HepG2 (cell line): Measurements from ENCODE around the gene GIMAP1. TPM values are rescaled to one million over a fixed set of nuclear protein-coding genes. Genes with fewer than 3 reads are reported as not detected.

ENCODE experiments used
- AHR ChIP-seq: IDR thresholded peaks from 2 replicates; pipeline ENCODE4 v1.6.1; 2018; ENCODE audit warnings: missing genetic modification reagents, missing compliant biosample characterization
- BHLHE40 ChIP-seq: IDR thresholded peaks from 2 replicates; pipeline ENCODE4 v1.6.1; 2011; ENCODE audit warnings: low read length, improper control_type of control experiment
- CREM ChIP-seq, 2 experiments: sonication (generic) in 1 of 2; formaldehyde crosslinking in 1 of 2; IDR thresholded peaks; 2 replicates each; pipeline versions ENCODE4 v1.4.0 to v1.6.1; 2016 to 2020; ENCODE audit warnings: antibody characterized with exemption in 1 of 2, mild to moderate bottlenecking in 1 of 2, missing genetic modification reagents in 1 of 2
- GATAD1 ChIP-seq: IDR thresholded peaks from 2 replicates; pipeline ENCODE4 v1.6.1; 2016; ENCODE audit warnings: missing genetic modification reagents, missing compliant biosample characterization
- GATAD2A ChIP-seq: IDR thresholded peaks from 2 replicates; pipeline ENCODE4 v1.6.1; 2016
- IRF2 ChIP-seq: IDR thresholded peaks from 2 replicates; pipeline ENCODE4 v1.6.1; 2018; ENCODE audit warnings: missing genetic modification reagents, missing compliant biosample characterization
- JUNB ChIP-seq: sonication (generic); formaldehyde crosslinking; IDR thresholded peaks from 2 replicates; pipeline ENCODE4 v1.8.0; 2022; ENCODE audit warnings: missing genetic modification reagents, mild to moderate bottlenecking, borderline replicate concordance
- KAT8 ChIP-seq: IDR thresholded peaks from 2 replicates; pipeline ENCODE4 v1.6.1; 2016; ENCODE audit warnings: missing genetic modification reagents, missing compliant biosample characterization
- MEIS1 ChIP-seq: sonication (generic); formaldehyde crosslinking; IDR thresholded peaks from 2 replicates; pipeline ENCODE4 v1.9.0; 2021; ENCODE audit warnings: mild to moderate bottlenecking, missing genetic modification reagents, moderate library complexity, borderline replicate concordance
- NR2F1 ChIP-seq, 2 experiments: fragments of 450-650 bp in 1 of 2; formaldehyde crosslinking in 1 of 2; IDR thresholded peaks; 2 replicates each; pipeline versions ENCODE4 v1.5.0 to v1.6.1; 2016 to 2020; ENCODE audit warnings: mild to moderate bottlenecking in 1 of 2, missing compliant biosample characterization in 1 of 2, missing genetic modification reagents in 1 of 2, moderate library complexity in 1 of 2
- RBFOX2 ChIP-seq: fragments of 200-400 bp; formaldehyde crosslinking; IDR thresholded peaks from 2 replicates; pipeline ENCODE4 v1.6.1; 2017; ENCODE audit warnings: low read depth, mild to moderate bottlenecking, low read length
- SAP130 ChIP-seq: IDR thresholded peaks from 2 replicates; pipeline ENCODE4 v1.6.1; 2016; ENCODE audit warnings: low read depth
- SOX13 ChIP-seq, 3 experiments: fragments of 450-650 bp in 1 of 3; sonication (generic) in 1 of 3; formaldehyde crosslinking in 1 of 3; IDR thresholded peaks in 2 of 3; conservative IDR thresholded peaks in 1 of 3; 2 replicates each; pipeline versions ENCODE4 v1.5.0 to v1.6.1; 2016 to 2020; ENCODE audit warnings: antibody characterized with exemption in 1 of 3, mild to moderate bottlenecking in 1 of 3, missing compliant biosample characterization in 1 of 3, missing genetic modification reagents in 1 of 3, moderate library complexity in 1 of 3
- TARDBP ChIP-seq: sonication (generic); formaldehyde crosslinking; IDR thresholded peaks from 2 replicates; pipeline ENCODE4 v1.8.0; 2022; ENCODE audit warnings: mild to moderate bottlenecking, missing genetic modification reagents
- TBX2 ChIP-seq: sonication (generic); formaldehyde crosslinking; IDR thresholded peaks from 2 replicates; pipeline ENCODE4 v1.5.0; 2020; ENCODE audit warnings: missing genetic modification reagents, mild to moderate bottlenecking, borderline replicate concordance
- TCF7 ChIP-seq: sonication (generic); IDR thresholded peaks from 2 replicates; pipeline ENCODE4 v1.6.1; 2016; ENCODE audit warnings: antibody characterized with exemption, low read depth
- ZFY ChIP-seq: sonication (generic); formaldehyde crosslinking; IDR thresholded peaks from 2 replicates; pipeline ENCODE4 v1.4.0; 2020; ENCODE audit warnings: missing genetic modification reagents
- ZNF12 ChIP-seq: sonication (generic); formaldehyde crosslinking; IDR thresholded peaks from 2 replicates; pipeline ENCODE4 v1.5.0; 2020; ENCODE audit warnings: missing genetic modification reagents
- ZNF24 ChIP-seq: fragments of 450-650 bp; IDR thresholded peaks from 2 replicates; pipeline ENCODE4 v1.6.1; 2017; ENCODE audit warnings: antibody characterized with exemption, mild to moderate bottlenecking
- ZNF326 ChIP-seq: sonication (generic); formaldehyde crosslinking; IDR thresholded peaks from 2 replicates; pipeline ENCODE4 v1.4.0; 2020; ENCODE audit warnings: missing genetic modification reagents, borderline replicate concordance
- ZNF431 ChIP-seq: sonication (generic); formaldehyde crosslinking; IDR thresholded peaks from 2 replicates; pipeline ENCODE4 v1.9.0; 2022; ENCODE audit warnings: missing genetic modification reagents, low read depth, mild to moderate bottlenecking, borderline replicate concordance
- ZNF530 ChIP-seq: sonication (generic); formaldehyde crosslinking; IDR thresholded peaks from 2 replicates; pipeline ENCODE4 v1.5.0; 2020; ENCODE audit warnings: low read depth, mild to moderate bottlenecking, missing genetic modification reagents
- ZNF761 ChIP-seq: sonication (generic); formaldehyde crosslinking; conservative IDR thresholded peaks from 2 replicates; pipeline ENCODE4 v1.4.0; 2020; ENCODE audit warnings: mild to moderate bottlenecking, missing genetic modification reagents
- ZSCAN21 ChIP-seq: sonication (generic); formaldehyde crosslinking; IDR thresholded peaks from 2 replicates; pipeline ENCODE4 v1.8.0; 2022; ENCODE audit warnings: mild to moderate bottlenecking, missing genetic modification reagents, moderate library complexity, borderline replicate concordance
- ZSCAN9 ChIP-seq: IDR thresholded peaks from 2 replicates; pipeline ENCODE4 v1.6.1; 2016; ENCODE audit warnings: borderline replicate concordance
- polyA plus RNA-seq, 8 experiments: library from polyadenylated mRNA; depleted of rRNA in 3 of 8; stranded (reverse) in 7 of 8; unstranded in 1 of 8; fragments of >200 nt; fragmentation: Illumina TruSeq in 4 of 8; extraction: Trizol in 4 of 8; gene quantifications; 2 replicates each; pipeline versions ENCODE4 v1.2.1 to v1.2.3, GENCODE V29; 2011 to 2016; ENCODE audit warnings: low read depth in 4 of 8, missing spikeins in 1 of 8, mixed read lengths in 1 of 8; ENCODE audit not compliant: insufficient read depth in 1 of 8
- total RNA-seq, 5 experiments: library from RNA; depleted of rRNA; stranded (reverse); fragments of >200 nt; fragmentation: Illumina TruSeq; extraction: Trizol; gene quantifications; 2 replicates each; pipeline ENCODE4 v1.2.3, GENCODE V29; 2016; ENCODE audit warnings: low read depth in 1 of 5
- TF ChIP-seq, protein P1 (sequence below): sonication (generic); formaldehyde crosslinking; IDR thresholded peaks from 2 replicates; pipeline ENCODE4 v1.4.0; 2020; ENCODE audit warnings: mild to moderate bottlenecking, missing genetic modification reagents
- TF ChIP-seq, protein P2 (sequence below): sonication (generic); formaldehyde crosslinking; IDR thresholded peaks from 2 replicates; pipeline ENCODE4 v1.8.1; 2023; ENCODE audit warnings: missing genetic modification reagents, inconsistent platforms, borderline replicate concordance
- TF ChIP-seq, protein P3 (sequence below): sonication (generic); formaldehyde crosslinking; conservative IDR thresholded peaks from 2 replicates; pipeline ENCODE4 v1.5.0; 2020; ENCODE audit warnings: missing genetic modification reagents

The GIMAP1 gene
- total and polyA plus RNA-seq, 2 of the 13 experiments (the other 11 are each of a cell fraction or from before 2014, with no cell fraction given), result not detected

DNA sequence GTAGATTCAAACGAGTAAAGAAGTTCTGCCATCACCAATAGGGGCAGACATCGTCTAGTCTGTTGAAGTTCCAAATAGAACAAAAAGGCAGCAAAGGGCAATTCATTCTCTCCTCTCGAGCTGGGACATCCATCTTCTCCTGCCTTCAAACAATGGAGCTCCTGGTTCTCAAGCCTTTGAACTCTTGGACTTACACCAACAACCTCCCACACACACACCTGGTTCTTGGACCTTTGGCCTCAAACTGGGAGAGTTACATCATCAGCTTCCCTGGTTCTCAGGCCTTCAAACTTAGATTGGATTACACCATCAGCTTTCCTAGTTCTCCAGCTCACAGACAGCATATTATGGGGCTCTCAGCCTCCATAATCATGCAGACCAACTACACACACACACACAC, 11.0 kb downstream of the GIMAP1 start (continued):
- no peak for TF ChIP-seq ZNF24
- 0 out of 2 replicates have a peak, but pooled peaks have one; percentile 47 for TF ChIP-seq IRF2 (CRISPR knock-in tag)
- 0 out of 2 replicates have a peak, but pooled peaks have one; percentile 34 for TF ChIP-seq ZFY (CRISPR knock-in tag)
- no peak for TF ChIP-seq ZSCAN21 (CRISPR knock-in tag)
- no peak for TF ChIP-seq JUNB (CRISPR knock-in tag)
- TF ChIP-seq, protein P1, sequence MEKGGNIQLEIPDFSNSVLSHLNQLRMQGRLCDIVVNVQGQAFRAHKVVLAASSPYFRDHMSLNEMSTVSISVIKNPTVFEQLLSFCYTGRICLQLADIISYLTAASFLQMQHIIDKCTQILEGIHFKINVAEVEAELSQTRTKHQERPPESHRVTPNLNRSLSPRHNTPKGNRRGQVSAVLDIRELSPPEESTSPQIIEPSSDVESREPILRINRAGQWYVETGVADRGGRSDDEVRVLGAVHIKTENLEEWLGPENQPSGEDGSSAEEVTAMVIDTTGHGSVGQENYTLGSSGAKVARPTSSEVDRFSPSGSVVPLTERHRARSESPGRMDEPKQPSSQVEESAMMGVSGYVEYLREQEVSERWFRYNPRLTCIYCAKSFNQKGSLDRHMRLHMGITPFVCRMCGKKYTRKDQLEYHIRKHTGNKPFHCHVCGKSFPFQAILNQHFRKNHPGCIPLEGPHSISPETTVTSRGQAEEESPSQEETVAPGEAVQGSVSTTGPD (CRISPR knock-in tag), result no peak
- TF ChIP-seq SAP130 (CRISPR knock-in tag), result 0 out of 2 replicates have a peak, but pooled peaks have one; percentile 13
- TF ChIP-seq KAT8 (CRISPR knock-in tag), result peak; percentile 38; the same call in 1 of the 2 replicates
- no peak for TF ChIP-seq ZNF326
- 0 out of 2 replicates have a peak, but pooled peaks have one; percentile 36 for TF ChIP-seq ZNF761 (CRISPR knock-in tag)
- TF ChIP-seq, protein P2, sequence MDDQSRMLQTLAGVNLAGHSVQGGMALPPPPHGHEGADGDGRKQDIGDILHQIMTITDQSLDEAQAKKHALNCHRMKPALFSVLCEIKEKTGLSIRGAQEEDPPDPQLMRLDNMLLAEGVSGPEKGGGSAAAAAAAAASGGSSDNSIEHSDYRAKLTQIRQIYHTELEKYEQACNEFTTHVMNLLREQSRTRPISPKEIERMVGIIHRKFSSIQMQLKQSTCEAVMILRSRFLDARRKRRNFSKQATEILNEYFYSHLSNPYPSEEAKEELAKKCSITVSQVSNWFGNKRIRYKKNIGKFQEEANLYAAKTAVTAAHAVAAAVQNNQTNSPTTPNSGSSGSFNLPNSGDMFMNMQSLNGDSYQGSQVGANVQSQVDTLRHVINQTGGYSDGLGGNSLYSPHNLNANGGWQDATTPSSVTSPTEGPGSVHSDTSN (CRISPR knock-in tag), result no peak
- TF ChIP-seq BHLHE40, result 0 out of 2 replicates have a peak, but pooled peaks have one; percentile 31
- TF ChIP-seq TBX2 (CRISPR knock-in tag), result peak; percentile 47; the same call in 1 of the 2 replicates
- TF ChIP-seq MEIS1 (CRISPR knock-in tag), result no peak
- TF ChIP-seq AHR (CRISPR knock-in tag), result no peak
- no peak for TF ChIP-seq ZNF12 (CRISPR knock-in tag)
- 0 out of 2 replicates have a peak, but pooled peaks have one; percentile 27 for TF ChIP-seq GATAD1
- TF ChIP-seq, protein P3, sequence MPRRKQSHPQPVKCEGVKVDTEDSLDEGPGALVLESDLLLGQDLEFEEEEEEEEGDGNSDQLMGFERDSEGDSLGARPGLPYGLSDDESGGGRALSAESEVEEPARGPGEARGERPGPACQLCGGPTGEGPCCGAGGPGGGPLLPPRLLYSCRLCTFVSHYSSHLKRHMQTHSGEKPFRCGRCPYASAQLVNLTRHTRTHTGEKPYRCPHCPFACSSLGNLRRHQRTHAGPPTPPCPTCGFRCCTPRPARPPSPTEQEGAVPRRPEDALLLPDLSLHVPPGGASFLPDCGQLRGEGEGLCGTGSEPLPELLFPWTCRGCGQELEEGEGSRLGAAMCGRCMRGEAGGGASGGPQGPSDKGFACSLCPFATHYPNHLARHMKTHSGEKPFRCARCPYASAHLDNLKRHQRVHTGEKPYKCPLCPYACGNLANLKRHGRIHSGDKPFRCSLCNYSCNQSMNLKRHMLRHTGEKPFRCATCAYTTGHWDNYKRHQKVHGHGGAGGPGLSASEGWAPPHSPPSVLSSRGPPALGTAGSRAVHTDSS (CRISPR knock-in tag), result no peak
- peak; percentile 75; the same call in 1 of the 2 replicates for TF ChIP-seq SOX13 (IDR thresholded peaks at IDR 0.05)
- peak in 1 of 2 experiments; percentile 94; a peak in 2 of 4 replicates for TF ChIP-seq SOX13 (CRISPR knock-in tag; conservative IDR thresholded peaks at IDR 0.05 in 1 of 2, IDR thresholded peaks at IDR 0.05 in 1 of 2)
- TF ChIP-seq ZNF530 (CRISPR knock-in tag), result no peak
- peak; percentile 47; the same call in 1 of the 2 replicates for TF ChIP-seq CREM (IDR thresholded peaks at IDR 0.05)
- TF ChIP-seq CREM (CRISPR knock-in tag; IDR thresholded peaks at IDR 0.05), result no peak
- TF ChIP-seq NR2F1 (CRISPR knock-in tag; IDR thresholded peaks at IDR 0.05), result peak; percentile 59 to 84; a peak in 3 of 4 replicates
- TF ChIP-seq GATAD2A, result peak; percentile 84
- peak; percentile 54; the same call in 1 of the 2 replicates for TF ChIP-seq TARDBP (CRISPR knock-in tag)
- no peak for TF ChIP-seq RBFOX2
- no peak for TF ChIP-seq ZNF431
- TF ChIP-seq TCF7, result peak; percentile 57; the same call in 1 of the 2 replicates
- 0 out of 2 replicates have a peak, but pooled peaks have one; percentile 29 for TF ChIP-seq ZSCAN9 (CRISPR knock-in tag)
